Peyer's patch (tissue), 4 donors: Measurements from ENCODE around the gene ZNF543.

Experiments used
- CTCF ChIP-seq, 6 experiments: fragments of 450-650 bp in 4 of 6; fragments of 200-600 bp in 2 of 6; sonication (generic) in 1 of 6; IDR thresholded peaks; one replicate each; pipeline ENCODE4 v1.5.1; 2017 to 2019; ENCODE audit warnings: antibody characterized with exemption in 6 of 6, mild to moderate bottlenecking in 3 of 6, moderate library complexity in 1 of 6
- POLR2A ChIP-seq, 2 donors: fragments of 450-650 bp; IDR thresholded peaks; one replicate each; pipeline ENCODE4 v1.5.1; 2017; ENCODE audit warnings: antibody characterized with exemption in 2 of 2, mild to moderate bottlenecking in 2 of 2, moderate library complexity in 2 of 2

DNA sequence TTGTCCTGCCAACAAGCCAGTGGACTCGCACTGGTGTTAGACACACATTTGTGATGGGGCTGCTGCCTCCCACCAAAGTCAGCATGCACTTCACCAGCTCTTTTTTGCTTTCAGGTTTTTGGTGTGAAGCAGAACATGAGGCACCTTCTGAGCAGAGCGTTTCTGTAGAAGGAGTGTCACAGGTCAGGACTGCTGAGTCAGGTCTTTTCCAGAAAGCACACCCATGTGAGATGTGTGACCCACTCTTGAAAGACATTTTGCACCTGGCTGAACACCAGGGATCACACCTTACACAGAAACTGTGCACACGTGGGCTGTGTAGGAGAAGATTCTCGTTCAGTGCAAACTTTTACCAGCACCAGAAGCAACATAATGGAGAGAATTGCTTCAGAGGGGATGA lies 35.6 kb downstream of the ZNF543 start:
- TF ChIP-seq CTCF (IDR thresholded peaks at IDR 0.05) (no peak), POLR2A (IDR thresholded peaks at IDR 0.05) (no peak)
